Astrocyte of the cerebellum (primary cell): Measurements from ENCODE around the gene LRP5.

Source experiments
- DNase-seq: peaks from one replicate; pipeline ENCODE4 v3.0.0-alpha.2; 2011; ENCODE audit warnings: low read depth
- H3K4me3 ChIP-seq: 2 replicates; pipeline ENCODE4 v1.5.1; 2011; ENCODE audit warnings: mild to moderate bottlenecking, low read depth, low read length, moderate library complexity
- in situ Hi-C: cut with HindIII; loops from 2 replicates; pipeline ENCODE4 v1.10.0; 2017; ENCODE audit warnings: low sequenced_read_pairs
- TF ChIP-seq, protein P1 (sequence below): IDR thresholded peaks from 2 replicates; pipeline ENCODE4 v1.5.1; 2012; ENCODE audit warnings: low read length, low read depth, moderate library complexity, mild to moderate bottlenecking; ENCODE audit errors: missing control alignments

The LRP5 gene

GRCh38 chr11:68334923-68335322 lies 22.5 kb downstream of the LRP5 start:
- DNase-seq: no peak
- TF ChIP-seq, protein P1, sequence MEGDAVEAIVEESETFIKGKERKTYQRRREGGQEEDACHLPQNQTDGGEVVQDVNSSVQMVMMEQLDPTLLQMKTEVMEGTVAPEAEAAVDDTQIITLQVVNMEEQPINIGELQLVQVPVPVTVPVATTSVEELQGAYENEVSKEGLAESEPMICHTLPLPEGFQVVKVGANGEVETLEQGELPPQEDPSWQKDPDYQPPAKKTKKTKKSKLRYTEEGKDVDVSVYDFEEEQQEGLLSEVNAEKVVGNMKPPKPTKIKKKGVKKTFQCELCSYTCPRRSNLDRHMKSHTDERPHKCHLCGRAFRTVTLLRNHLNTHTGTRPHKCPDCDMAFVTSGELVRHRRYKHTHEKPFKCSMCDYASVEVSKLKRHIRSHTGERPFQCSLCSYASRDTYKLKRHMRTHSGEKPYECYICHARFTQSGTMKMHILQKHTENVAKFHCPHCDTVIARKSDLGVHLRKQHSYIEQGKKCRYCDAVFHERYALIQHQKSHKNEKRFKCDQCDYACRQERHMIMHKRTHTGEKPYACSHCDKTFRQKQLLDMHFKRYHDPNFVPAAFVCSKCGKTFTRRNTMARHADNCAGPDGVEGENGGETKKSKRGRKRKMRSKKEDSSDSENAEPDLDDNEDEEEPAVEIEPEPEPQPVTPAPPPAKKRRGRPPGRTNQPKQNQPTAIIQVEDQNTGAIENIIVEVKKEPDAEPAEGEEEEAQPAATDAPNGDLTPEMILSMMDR: no peak
- no peak overlapping the region for H3K4me3 ChIP-seq
- in situ Hi-C loops: no loop called here

- TF ChIP-seq, protein P1: no peak
- no peak overlapping the region for H3K4me3 ChIP-seq
- DNase-seq: no peak
- in situ Hi-C loops: no loop called here
These were observed 23.3 kb downstream of the LRP5 start for GRCh38 chr11:68335683-68336082.

DNA sequence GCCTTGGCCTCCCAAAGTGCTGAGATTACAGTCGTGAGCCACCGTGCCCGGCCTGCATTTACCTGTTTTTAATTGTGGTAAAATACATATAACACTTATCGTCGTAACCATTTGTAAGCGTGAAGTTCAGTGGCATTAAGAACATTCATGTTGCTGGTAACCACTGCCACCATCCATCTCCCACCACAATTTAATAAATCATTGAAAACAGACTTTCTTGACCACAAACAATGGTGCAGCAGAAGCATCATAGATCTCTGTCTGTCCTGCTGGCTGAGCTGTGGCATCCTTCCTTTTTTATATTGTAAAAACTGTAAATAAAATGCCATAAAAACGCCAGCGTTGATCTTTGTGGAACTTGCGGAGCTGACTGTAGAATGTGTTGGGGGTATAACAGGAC lies 24.3 kb downstream of the LRP5 start:
- TF ChIP-seq, protein P1: no peak
- no peak for DNase-seq
- no peak overlapping the region for H3K4me3 ChIP-seq
- in situ Hi-C loops: no loop called here

- DNase-seq: no peak
- TF ChIP-seq, protein P1: no peak
- H3K4me3 ChIP-seq: no peak overlapping the region
- in situ Hi-C loops: no loop called here
These were observed 25.0 kb downstream of the LRP5 start for GRCh38 chr11:68337399-68337835.

- in situ Hi-C loops: no loop called here
- H3K4me3 ChIP-seq: no peak overlapping the region
- DNase-seq: no peak
- TF ChIP-seq, protein P1: no peak
These were observed 25.8 kb downstream of the LRP5 start for GRCh38 chr11:68338051-68338780.

DNA sequence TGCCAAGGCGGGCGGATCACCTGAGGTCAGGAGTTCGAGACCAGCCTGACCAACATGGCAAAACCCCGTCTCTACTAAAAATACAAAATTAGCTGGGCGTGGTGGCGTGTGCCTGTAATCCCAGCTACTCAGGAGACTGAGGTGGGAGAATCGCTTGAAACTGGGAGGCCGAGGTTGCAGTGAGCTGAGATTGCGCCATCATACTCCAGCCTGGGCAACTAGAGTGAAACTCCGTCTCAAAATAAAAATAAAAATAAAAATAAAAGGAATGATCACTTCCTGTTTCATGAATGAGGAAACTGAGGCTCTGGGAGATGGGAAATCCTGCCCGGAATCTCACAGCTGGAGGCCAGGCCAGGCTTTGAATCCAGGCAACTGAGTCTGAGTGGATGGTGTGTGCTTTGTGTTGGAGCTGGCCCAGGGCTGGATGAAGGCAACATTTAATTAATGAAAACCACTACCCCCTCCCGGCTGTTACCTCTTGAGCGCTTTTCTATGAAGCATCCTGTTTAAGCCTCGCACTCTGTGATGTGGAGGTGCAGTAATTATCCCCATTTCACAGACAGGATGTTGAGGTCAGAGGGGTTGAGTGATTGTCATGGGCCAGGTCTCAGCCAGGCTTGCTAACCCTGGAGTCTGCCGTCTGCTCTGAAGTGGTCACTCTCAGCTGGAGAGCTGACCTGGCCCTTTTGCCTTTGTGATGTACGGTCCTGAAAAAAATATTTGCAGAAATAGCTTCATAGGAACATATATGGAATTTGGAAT lies 27.8 kb downstream of the LRP5 start:
- H3K4me3 ChIP-seq: no peak overlapping the region
- in situ Hi-C loops: no loop called here
- DNase-seq: no peak
- TF ChIP-seq, protein P1: no peak
